Panc1 (cell line): ENCODE data around the gene RXFP2.

Experiments used
- POLR2AphosphoS5 ChIP-seq: IDR thresholded peaks from 2 replicates; pipeline ENCODE4 v1.6.1; 2012; ENCODE audit warnings: mild to moderate bottlenecking, low read depth, low read length, moderate library complexity
- SIN3A ChIP-seq: IDR thresholded peaks from 2 replicates; pipeline ENCODE4 v1.6.1; 2012; ENCODE audit warnings: low read depth, mild to moderate bottlenecking, low read length, moderate library complexity, borderline replicate concordance; ENCODE audit not compliant: insufficient read depth
- TF ChIP-seq, protein P1 (sequence below): fragments of 450-650 bp; IDR thresholded peaks from 2 replicates; pipeline ENCODE4 v1.5.1; 2017; ENCODE audit warnings: mild to moderate bottlenecking
- TF ChIP-seq, protein P2 (sequence below), 2 experiments: IDR thresholded peaks; 2 replicates each; pipeline ENCODE4 v1.6.1; 2011 to 2012; ENCODE audit warnings: low read depth in 2 of 2, control low read depth in 1 of 2, low read length in 1 of 2, mild to moderate bottlenecking in 1 of 2, moderate library complexity in 1 of 2; ENCODE audit not compliant: insufficient read depth in 1 of 2

DNA sequence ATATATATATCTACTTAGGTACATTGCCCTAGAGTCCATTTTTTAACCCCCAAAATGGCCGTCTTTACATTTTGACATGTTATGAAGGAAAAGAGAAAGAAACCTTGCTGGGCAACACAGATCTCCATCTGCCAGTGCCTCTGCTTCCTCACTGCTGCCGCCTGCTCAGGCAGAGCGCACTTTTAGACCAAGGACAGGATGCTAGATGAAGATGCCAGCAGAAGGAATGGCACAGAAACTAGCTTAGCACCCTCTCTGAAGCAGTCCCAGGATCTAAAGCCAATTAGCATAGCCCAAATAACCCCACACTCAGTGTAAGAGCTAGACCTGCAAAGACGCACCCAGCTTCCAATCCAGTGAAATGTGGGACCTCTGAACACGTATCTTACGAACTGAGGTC lies 111.9 kb downstream of the RXFP2 start:
- TF ChIP-seq, protein P1, sequence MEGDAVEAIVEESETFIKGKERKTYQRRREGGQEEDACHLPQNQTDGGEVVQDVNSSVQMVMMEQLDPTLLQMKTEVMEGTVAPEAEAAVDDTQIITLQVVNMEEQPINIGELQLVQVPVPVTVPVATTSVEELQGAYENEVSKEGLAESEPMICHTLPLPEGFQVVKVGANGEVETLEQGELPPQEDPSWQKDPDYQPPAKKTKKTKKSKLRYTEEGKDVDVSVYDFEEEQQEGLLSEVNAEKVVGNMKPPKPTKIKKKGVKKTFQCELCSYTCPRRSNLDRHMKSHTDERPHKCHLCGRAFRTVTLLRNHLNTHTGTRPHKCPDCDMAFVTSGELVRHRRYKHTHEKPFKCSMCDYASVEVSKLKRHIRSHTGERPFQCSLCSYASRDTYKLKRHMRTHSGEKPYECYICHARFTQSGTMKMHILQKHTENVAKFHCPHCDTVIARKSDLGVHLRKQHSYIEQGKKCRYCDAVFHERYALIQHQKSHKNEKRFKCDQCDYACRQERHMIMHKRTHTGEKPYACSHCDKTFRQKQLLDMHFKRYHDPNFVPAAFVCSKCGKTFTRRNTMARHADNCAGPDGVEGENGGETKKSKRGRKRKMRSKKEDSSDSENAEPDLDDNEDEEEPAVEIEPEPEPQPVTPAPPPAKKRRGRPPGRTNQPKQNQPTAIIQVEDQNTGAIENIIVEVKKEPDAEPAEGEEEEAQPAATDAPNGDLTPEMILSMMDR: no peak
- TF ChIP-seq POLR2AphosphoS5 (no peak), SIN3A (no peak)
- TF ChIP-seq, protein P2, sequence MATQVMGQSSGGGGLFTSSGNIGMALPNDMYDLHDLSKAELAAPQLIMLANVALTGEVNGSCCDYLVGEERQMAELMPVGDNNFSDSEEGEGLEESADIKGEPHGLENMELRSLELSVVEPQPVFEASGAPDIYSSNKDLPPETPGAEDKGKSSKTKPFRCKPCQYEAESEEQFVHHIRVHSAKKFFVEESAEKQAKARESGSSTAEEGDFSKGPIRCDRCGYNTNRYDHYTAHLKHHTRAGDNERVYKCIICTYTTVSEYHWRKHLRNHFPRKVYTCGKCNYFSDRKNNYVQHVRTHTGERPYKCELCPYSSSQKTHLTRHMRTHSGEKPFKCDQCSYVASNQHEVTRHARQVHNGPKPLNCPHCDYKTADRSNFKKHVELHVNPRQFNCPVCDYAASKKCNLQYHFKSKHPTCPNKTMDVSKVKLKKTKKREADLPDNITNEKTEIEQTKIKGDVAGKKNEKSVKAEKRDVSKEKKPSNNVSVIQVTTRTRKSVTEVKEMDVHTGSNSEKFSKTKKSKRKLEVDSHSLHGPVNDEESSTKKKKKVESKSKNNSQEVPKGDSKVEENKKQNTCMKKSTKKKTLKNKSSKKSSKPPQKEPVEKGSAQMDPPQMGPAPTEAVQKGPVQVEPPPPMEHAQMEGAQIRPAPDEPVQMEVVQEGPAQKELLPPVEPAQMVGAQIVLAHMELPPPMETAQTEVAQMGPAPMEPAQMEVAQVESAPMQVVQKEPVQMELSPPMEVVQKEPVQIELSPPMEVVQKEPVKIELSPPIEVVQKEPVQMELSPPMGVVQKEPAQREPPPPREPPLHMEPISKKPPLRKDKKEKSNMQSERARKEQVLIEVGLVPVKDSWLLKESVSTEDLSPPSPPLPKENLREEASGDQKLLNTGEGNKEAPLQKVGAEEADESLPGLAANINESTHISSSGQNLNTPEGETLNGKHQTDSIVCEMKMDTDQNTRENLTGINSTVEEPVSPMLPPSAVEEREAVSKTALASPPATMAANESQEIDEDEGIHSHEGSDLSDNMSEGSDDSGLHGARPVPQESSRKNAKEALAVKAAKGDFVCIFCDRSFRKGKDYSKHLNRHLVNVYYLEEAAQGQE (IDR thresholded peaks at IDR 0.05; ENCODE audit: insufficient read depth in 1 of 2, low read depth in 2 of 2, low read length in 1 of 2): no peak
